Measurements from ENCODE around the gene TMEM9B.
"Not testable (repeated sequence)": the region's sequence is repeated elsewhere in the genome, so short reads cannot be mapped to it uniquely, and the experiment has no call there.

The TMEM9B gene

GRCh38 chr11:8964324-8965320 is at the start of gene TMEM9B:
TMEM9B (minus strand) TSS chr11:8964442; CDS start chr11:8964313, 129 bp downstream.
- peak; percentile 4 for DNase-seq

GRCh38 chr11:9013373-9013772 is 49.1 kb upstream of the TMEM9B start:
- DNase-seq: no peak

GRCh38 chr11:9009538-9009937 is 45.3 kb upstream of the TMEM9B start:
- not testable (repeated sequence) for DNase-seq

- DNase-seq: no peak
These were observed 44.4 kb upstream of the TMEM9B start for GRCh38 chr11:9008661-9009060.

- no peak for DNase-seq
These were observed 43.8 kb upstream of the TMEM9B start for GRCh38 chr11:9008011-9008550.

- DNase-seq: no peak
These were observed 40.8 kb upstream of the TMEM9B start for GRCh38 chr11:9005087-9005486.

- no peak for DNase-seq
These were observed 40.1 kb upstream of the TMEM9B start for GRCh38 chr11:9004183-9004926.

GRCh38 chr11:9003573-9004182 is 39.4 kb upstream of the TMEM9B start, which contains the start of gene NRIP3:
NRIP3 (minus strand) TSS chr11:9004001; CDS start chr11:9003935, 66 bp downstream.
- no peak for DNase-seq

GRCh38 chr11:9002920-9003572 is 38.8 kb upstream of the TMEM9B start:
- no peak for DNase-seq

- DNase-seq: no peak
These were observed 37.5 kb upstream of the TMEM9B start for GRCh38 chr11:9001736-9002135.

- DNase-seq: no peak
These were observed 33.8 kb upstream of the TMEM9B start for GRCh38 chr11:8998017-8998416.

GRCh38 chr11:8997451-8997850 is 33.2 kb upstream of the TMEM9B start:
- no peak for DNase-seq

GRCh38 chr11:8989453-8989852 is 25.2 kb upstream of the TMEM9B start:
- no peak for DNase-seq

- DNase-seq: no peak
These were observed 24.3 kb upstream of the TMEM9B start for GRCh38 chr11:8988329-8989234.

- DNase-seq: no peak
These were observed 23.2 kb upstream of the TMEM9B start for GRCh38 chr11:8987446-8987845.

GRCh38 chr11:8986772-8987171 is 22.5 kb upstream of the TMEM9B start:
- DNase-seq: not testable (repeated sequence)

GRCh38 chr11:8985462-8985861 is 21.2 kb upstream of the TMEM9B start:
- no peak for DNase-seq

- no peak for DNase-seq
These were observed 19.3 kb upstream of the TMEM9B start for GRCh38 chr11:8983552-8983951.

- no peak for DNase-seq
These were observed 16.2 kb upstream of the TMEM9B start for GRCh38 chr11:8980485-8980884.

GRCh38 chr11:8979365-8979764 is 15.1 kb upstream of the TMEM9B start:
- not testable (repeated sequence) for DNase-seq

- no peak for DNase-seq
These were observed 8.9 kb upstream of the TMEM9B start for GRCh38 chr11:8973121-8973520.
